ENCODE measurements around the gene PER1.
"Not testable (repeated sequence)": the region's sequence is repeated elsewhere in the genome, so short reads cannot be mapped to it uniquely, and the experiment has no call there.

PER1 gene

GRCh38 chr17:8170186-8170585, 18.0 kb upstream of the PER1 start:
- not testable (repeated sequence) for DNase-seq

GRCh38 chr17:8167526-8167925, 15.3 kb upstream of the PER1 start:
- DNase-seq = no peak

- DNase-seq = no peak
Observed at GRCh38 chr17:8166731-8167130, 14.5 kb upstream of the PER1 start.

DNA sequence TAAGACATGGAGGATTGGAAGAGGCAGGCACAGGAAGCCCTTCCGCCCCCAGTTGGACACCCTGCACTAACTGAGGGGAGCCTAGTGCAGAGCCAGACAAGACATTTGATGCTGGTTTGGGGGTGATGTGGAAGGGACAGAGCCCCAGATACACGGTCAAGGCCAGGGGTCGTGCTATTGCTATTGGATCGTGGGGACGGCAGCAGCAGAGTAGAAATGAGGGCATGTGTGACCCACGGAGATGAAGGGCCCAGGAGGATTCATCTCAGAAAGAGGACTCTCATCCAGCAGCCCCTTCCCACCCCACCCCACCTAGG, 12.6 kb upstream of the PER1 start:
- no peak for DNase-seq

GRCh38 chr17:8163978-8164814, 12.0 kb upstream of the PER1 start:
- peak; percentile 59 to 70 for DNase-seq

GRCh38 chr17:8162997-8163977, 11.1 kb upstream of the PER1 start:
- DNase-seq = no peak

DNA sequence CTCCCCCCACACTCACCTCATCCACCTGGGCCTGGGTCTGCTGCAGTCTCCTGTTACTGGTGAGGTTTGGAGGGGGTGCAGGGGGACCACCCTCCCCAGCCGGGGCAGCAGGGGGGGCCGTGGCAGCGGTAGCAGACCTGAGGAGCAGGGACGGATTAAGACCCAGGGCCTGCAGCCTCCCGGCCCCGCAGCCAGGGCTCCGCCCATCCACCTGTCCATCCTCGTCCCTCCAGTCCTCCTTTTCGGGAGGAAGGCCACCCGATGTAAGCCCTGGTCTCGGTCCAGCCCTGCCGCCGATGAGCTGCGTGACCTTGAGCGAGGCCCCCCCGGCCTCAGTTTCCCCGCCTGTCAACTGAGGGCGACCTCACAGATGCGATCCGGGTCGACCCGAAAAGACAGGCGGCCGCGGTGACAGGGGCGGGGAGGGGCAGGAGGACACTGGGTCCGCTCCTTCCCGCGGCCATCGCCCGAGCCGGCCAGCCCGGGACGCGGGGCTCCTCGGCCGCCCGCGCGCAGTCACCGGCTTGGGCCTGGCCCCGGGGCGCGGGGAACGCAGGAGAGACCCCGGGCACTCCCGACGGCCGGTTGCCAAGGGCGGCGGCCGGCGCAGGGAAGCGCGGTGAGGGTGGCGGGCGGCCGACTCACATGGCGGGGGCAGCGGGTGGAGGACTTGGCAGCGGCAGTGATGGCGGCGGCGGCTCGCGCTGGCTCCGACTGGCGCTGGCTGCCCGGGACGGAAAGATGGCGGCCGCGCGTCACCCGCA, 10.2 kb upstream of the PER1 start, which contains the start of gene VAMP2:
Gene VAMP2 (minus strand): TSS at position 716 of the 764 bp plus-strand sequence. CDS start 69 bp downstream, at position 647.
- peak; percentile 57 to 79 for DNase-seq

DNA sequence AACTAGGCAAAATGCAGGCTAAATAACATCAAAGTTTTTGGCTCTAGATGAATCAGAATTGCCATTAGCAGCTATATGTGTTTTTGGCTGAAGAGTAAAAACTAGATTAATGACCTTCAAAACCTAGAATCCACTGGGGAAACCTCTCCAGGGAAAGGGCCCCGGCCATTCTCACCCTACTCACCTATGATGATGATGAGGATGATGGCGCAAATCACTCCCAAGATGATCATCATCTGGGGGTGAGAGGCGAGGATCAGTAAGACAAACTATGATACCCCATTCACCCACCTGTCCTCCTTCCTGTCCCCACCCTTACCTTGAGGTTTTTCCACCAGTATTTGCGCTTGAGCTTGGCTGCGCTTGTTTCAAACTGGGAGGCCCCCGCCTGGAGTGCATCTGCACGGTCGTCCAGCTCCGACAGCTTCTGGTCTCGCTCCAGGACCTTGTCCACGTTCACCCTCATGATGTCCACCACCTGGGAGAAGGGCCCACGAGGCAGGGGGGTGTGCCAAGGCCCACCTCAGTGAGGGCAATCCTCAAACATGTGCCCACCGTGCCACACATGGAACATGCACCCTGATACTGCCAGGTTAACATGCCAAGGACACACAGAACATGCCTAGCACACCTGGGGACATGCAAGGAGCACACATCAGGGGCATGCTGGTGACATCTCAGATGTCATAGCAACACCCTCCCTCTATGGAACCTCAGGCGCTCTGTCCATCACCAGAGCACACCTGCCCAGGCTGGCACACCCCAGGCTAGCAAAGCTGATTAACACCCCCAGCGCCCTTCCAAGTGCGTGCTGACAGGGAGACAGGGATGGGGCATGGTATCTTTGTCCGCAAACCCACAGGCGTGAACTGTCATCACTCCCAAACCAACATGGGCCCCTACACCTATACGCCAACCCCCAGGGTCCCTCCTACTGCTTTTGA, 9.4 kb upstream of the PER1 start:
- DNase-seq = no peak

DNA sequence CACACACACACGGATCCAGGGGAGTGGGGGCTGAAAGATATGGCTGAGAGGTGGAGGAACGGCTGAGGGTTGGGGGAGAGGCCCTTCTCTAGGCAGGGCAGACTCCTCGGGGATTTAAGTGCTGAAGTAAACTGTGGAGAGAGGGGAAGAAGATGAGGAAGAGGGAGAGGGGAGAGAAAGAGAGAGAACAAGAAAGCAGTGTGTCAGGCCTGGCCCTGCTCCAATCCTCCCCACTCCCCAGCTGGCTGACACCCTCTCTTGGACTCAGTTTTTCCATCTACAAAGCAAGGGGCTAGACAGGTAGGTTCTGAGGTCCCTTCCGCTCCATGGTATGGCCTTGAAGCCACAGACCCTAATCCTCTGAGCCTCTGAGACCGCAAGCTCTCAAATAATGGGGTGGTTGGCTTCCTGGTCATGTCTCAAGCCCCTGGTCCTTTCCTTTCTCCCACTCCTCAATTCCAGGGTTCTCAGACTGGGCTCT, 8.6 kb upstream of the PER1 start:
- DNase-seq = no peak

DNA sequence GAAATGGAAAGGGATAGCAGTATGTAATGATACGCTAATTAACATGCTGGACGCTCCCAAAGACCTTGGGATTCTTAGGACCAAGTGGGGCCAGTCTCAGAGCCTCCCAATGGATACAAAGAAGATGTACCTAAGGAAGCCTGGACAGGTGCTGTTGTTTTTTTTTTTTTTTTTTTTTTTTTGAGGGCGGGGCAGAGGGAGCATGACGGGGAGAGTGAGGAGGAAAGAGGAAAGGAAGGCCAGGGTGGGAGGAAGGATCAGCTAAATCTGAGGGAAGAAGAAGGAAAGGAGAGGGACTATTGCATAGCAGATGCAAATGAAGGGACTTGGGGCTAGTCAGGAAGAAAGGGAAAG, 8.0 kb upstream of the PER1 start:
- no peak for DNase-seq

DNA sequence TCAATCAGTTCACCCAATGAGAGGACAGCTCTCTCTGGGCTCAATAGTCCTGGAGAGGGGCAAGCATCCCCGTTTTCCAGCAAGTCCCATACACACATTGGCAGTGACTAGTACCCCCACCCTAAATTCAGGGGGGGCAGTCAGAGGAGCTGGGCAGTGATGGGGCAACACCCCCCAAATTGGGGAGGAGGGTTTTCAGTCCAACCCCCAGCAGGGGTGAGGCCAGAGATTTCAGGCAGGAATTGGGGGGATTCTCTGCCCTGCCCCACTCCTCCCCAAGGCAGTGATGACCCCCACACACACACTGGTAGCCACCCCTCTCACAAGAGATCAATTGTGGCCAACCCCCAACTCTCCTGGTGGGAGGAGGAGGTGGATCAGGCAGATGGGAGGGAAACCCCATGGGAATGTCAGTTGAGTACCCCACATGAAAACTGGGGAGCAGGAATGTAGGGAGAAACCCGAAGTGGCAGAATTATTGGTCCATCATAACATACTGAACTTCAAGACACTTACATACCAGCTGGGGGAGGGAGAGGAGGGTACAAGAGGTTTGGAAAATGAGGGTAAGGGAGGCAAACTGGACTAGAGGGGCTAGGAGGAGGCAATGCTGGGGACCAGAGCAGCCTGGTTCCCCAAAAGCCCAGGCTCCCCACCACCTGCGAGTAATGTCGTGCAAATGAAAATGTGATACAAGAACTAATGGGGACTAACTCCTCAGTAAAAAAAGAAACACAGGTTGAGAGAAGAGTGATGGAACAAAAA, 7.4 kb upstream of the PER1 start:
- no peak for DNase-seq

DNA sequence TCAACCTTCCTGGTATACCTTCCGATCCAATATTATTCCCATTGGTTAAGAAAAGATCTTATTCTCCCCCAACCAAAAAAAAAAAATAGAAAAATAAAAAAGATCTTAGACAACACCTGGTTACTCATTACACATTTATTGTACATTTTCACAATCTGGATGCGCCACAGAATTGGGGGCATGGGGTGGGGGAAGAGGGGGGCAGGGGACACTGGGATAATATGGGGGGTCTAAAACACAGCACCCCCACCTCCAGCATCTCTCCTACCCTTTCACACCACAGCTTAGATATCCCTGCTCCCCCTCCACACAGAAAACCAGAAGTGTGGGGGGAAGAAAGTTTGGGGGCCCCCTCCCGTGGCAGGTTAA, 6.8 kb upstream of the PER1 start:
- no peak for DNase-seq

DNA sequence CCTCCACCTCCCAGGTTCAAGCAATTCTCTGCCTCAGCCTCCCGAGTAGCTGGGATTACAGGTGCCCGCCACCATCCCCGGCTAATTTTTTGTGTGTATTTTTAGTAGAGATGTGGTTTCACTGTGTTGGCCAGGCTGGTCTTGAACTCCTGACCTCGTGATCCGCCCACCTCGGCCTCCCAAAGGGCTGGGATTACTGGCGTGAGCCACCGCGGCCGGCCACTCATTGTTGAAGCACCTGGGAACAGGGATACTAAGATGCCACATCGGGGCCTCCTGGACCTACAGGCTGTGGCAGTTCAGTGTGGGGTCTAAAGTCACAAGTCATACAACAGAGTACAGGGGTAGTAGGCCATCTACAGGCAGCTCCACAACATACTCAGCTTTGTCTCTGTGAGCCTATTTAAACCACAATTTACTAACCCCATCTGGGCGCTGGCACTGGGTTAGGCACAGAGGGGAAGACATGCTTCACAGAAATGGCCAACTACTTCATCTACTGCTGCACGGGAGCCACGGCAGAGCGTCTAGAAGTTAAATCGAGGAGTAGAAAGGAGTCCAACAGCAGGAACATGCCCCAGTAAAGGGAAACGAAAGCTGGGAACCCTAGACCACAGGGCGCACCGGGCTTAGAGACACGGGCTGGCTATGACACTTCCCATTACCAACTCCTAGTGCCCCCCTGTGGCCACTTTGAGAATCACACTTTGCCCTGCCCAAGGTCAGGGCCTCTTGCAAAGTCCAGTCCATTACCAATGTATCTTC, 6.2 kb upstream of the PER1 start:
- peak; percentile 87 to 100 for DNase-seq

DNA sequence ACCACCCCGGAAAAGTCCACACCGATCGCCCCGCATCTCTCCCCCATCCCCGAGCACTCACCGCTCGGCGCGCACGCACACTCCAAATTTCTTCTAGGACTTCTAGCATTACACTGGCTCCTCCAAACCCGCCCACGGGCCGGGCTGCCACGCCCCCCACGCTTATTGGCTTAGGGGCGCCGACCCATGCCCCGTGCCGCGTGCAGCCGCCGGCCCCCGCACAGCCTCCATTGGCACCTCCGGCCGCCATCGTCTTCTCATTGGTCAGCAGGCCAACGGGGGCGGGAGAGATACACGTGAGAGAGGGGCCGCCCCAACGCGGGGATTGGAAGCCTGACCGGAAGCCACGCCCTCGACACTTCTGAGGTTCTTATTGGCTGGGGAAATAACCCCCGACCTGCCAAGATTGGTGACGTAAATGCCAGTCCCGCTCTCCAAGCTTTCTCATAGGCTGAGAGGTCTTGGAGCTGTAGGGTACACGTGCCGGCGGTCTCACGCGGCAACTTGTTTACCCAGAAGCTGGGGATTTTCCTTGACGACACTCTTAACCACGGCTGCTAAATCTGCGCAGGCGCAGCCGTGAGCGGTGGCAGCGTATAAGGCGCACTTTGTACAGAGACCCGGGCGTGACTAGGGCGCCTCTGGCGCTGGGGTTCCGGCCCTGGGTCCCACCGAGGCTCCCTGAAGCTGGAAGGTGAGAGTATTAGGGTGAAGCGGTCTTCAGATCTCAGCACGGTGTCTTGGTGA, 4.2 kb upstream of the PER1 start:
- DNase-seq = peak; percentile 99 to 100

DNA sequence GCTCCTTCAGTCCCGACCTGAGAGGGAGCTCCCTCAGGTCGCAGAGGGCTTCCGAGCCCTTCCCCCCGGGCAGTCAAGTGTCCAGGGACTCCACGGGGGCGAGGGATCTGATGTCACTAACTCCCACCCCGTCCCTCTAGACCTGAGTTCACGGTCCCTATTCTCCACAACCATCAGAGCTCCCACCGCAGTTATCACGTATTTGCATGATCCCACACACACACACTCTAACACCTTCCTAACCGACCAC, 3.7 kb upstream of the PER1 start:
- no peak for DNase-seq

DNA sequence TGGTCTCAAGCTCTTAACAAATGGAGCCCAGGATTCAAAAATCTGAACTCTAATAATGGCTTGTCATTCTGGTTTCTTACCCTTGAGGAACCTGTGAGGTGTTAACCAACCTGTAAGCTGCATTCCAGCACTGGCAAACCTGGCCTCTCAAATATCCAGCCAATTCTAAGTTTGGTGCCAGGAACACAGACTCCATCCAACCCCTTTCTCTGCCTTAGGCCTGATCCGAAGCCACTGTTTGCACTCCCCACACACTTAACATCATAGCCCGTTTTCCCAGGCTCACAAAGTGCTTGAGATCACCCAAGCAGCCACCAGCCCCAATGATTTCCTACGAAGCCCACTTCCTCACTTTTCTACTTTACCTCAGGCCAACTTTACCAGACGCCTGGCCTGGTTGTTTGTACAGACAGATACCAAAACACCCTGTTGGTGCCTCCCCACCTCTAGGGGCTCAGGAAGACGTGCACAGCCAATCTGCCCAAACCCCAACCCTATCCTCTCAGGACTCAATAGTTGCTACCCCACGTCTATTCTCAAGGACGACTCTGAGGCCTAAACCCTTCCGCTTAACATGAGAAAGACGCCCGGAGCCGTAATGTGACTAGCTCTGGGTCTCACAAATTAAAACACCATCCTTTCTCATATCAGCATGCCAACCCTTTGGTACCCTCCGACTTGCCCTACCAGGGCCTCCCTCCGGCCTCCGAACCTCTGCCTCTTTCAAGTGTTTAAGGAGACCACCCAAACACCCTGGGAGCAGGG, 3.2 kb upstream of the PER1 start:
- DNase-seq = no peak

- DNase-seq = no peak
Observed at GRCh38 chr17:8154608-8155155, 2.5 kb upstream of the PER1 start.

GRCh38 chr17:8153957-8154607, 1.9 kb upstream of the PER1 start:
- DNase-seq = peak; percentile 89 to 99
